Left hindlimb (tissue), 1 donor: Measurements from ENCODE around the gene NCAPH2.

Experiments
- DNase-seq: peaks from one replicate; pipeline ENCODE4 v3.0.0-alpha.2; 2018

Gene NCAPH2

GRCh38 chr22:50474710-50475651, 33.0 kb upstream of the NCAPH2 start, which contains the start of gene SBF1:
SBF1 (minus strand) TSS chr22:50475035; CDS start chr22:50474840, 195 bp downstream.
- peak; percentile 92 for DNase-seq

GRCh38 chr22:50475652-50476002, 32.4 kb upstream of the NCAPH2 start:
- DNase-seq = no peak

GRCh38 chr22:50476868-50477267, 31.2 kb upstream of the NCAPH2 start:
- DNase-seq = no peak

- no peak for DNase-seq
Measured at GRCh38 chr22:50477923-50478322, 30.1 kb upstream of the NCAPH2 start.

GRCh38 chr22:50479721-50480120, 28.3 kb upstream of the NCAPH2 start:
- no peak for DNase-seq

GRCh38 chr22:50481045-50481439, 27.0 kb upstream of the NCAPH2 start:
- DNase-seq = no peak

- no peak for DNase-seq
Measured at GRCh38 chr22:50481440-50482106, 26.5 kb upstream of the NCAPH2 start, which contains the start of gene ADM2. ADM2 (plus strand) TSS chr22:50481543; CDS start chr22:50481848, 305 bp downstream.

- DNase-seq = no peak
Measured at GRCh38 chr22:50482107-50483074, 25.6 kb upstream of the NCAPH2 start.

- DNase-seq = no peak
Measured at GRCh38 chr22:50483106-50483505, 24.9 kb upstream of the NCAPH2 start.

- DNase-seq = no peak
Measured at GRCh38 chr22:50483556-50483955, 24.5 kb upstream of the NCAPH2 start.

GRCh38 chr22:50483977-50484853, 23.8 kb upstream of the NCAPH2 start:
- no peak for DNase-seq

GRCh38 chr22:50485221-50486131, 22.5 kb upstream of the NCAPH2 start:
- DNase-seq = no peak

- DNase-seq = no peak
Measured at GRCh38 chr22:50486561-50487289, 21.3 kb upstream of the NCAPH2 start, which contains the start of gene MIOX. MIOX (plus strand) TSS chr22:50486859; CDS start chr22:50486898, 39 bp downstream.

- DNase-seq = peak; percentile 20
Measured at GRCh38 chr22:50487290-50488005, 20.6 kb upstream of the NCAPH2 start.

GRCh38 chr22:50488006-50488677, 19.9 kb upstream of the NCAPH2 start:
- no peak for DNase-seq

GRCh38 chr22:50488886-50489285, 19.1 kb upstream of the NCAPH2 start:
- no peak for DNase-seq

GRCh38 chr22:50489363-50490243, 18.4 kb upstream of the NCAPH2 start:
- no peak for DNase-seq
